ENCODE data around the gene WNT11. TPM values are rescaled to one million over a fixed set of nuclear protein-coding genes. Genes with fewer than 3 reads are reported as not detected.

The WNT11 gene
- total RNA-seq, 1 donor from 2014 or later = 4.1 TPM

- no peak for DNase-seq (ENCODE audit: extremely low spot score, unreplicated experiment)
- no peaks in the 10 kb centered on the region for H3K27me3 Mint-ChIP-seq (ENCODE audit: unreplicated experiment)
- H3K4me3 Mint-ChIP-seq (ENCODE audit: unreplicated experiment) = no peak overlapping the region
- TF ChIP-seq CTCF (IDR thresholded peaks at IDR 0.05) = no peak
- H3K9me3 Mint-ChIP-seq (ENCODE audit: unreplicated experiment) = no peaks in the 10 kb centered on the region
- H3K4me1 Mint-ChIP-seq (ENCODE audit: unreplicated experiment) = peaks cover 30% of the 10 kb centered on the region
- no peaks in the 10 kb centered on the region for H3K36me3 Mint-ChIP-seq (ENCODE audit: unreplicated experiment)
- no peak overlapping the region for H3K27ac Mint-ChIP-seq (ENCODE audit: unreplicated experiment)
Measured at GRCh38 chr11:76188873-76189272, 17.4 kb downstream of the WNT11 start.

GRCh38 chr11:76186776-76187279 is 19.5 kb downstream of the WNT11 start:
- Mint-ChIP-seq H3K27ac (ENCODE audit: unreplicated experiment) (no peak overlapping the region), H3K4me1 (ENCODE audit: unreplicated experiment) (peaks cover 30% of the 10 kb centered on the region), H3K36me3 (ENCODE audit: unreplicated experiment) (no peaks in the 10 kb centered on the region), H3K4me3 (ENCODE audit: unreplicated experiment) (no peak overlapping the region), H3K9me3 (ENCODE audit: unreplicated experiment) (no peaks in the 10 kb centered on the region), H3K27me3 (ENCODE audit: unreplicated experiment) (no peaks in the 10 kb centered on the region)
- no peak for TF ChIP-seq CTCF (IDR thresholded peaks at IDR 0.05)
- no peak for DNase-seq (ENCODE audit: extremely low spot score, unreplicated experiment)

DNA sequence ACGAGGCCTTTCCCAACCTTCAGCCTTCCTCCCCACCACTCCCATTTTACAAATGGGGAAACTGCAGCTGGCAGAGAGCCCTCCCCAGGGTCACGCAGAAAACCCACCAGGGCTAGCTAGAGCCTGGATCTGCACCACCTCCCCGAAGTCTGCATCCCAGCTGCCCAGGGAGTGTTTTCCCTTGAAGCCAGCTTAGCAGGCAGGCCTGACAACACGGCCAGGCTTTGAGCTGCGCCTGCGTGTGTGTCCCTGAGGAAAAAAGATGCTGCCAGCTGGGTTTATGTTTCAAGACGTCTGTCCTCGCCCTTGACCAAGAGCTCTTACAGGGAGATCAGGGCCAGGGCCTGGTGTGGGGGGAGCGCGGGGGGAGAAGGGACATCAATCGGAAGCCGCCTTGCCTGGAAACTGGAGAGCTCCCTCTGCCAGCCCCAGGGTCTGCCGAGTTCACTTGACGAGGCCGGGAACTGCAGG is 20.3 kb downstream of the WNT11 start:
- Mint-ChIP-seq H3K27ac (ENCODE audit: unreplicated experiment) (peak overlapping the region; percentile 54), H3K4me1 (ENCODE audit: unreplicated experiment) (peaks cover 30% of the 10 kb centered on the region), H3K9me3 (ENCODE audit: unreplicated experiment) (no peaks in the 10 kb centered on the region), H3K36me3 (ENCODE audit: unreplicated experiment) (no peaks in the 10 kb centered on the region), H3K4me3 (ENCODE audit: unreplicated experiment) (no peak overlapping the region), H3K27me3 (ENCODE audit: unreplicated experiment) (no peaks in the 10 kb centered on the region)
- no peak for TF ChIP-seq CTCF (IDR thresholded peaks at IDR 0.05)
- no peak for DNase-seq (ENCODE audit: extremely low spot score, unreplicated experiment)

GRCh38 chr11:76185511-76185910 is 20.8 kb downstream of the WNT11 start:
- Mint-ChIP-seq H3K27me3 (ENCODE audit: unreplicated experiment) (no peaks in the 10 kb centered on the region), H3K4me1 (ENCODE audit: unreplicated experiment) (peaks cover 30% of the 10 kb centered on the region), H3K36me3 (ENCODE audit: unreplicated experiment) (no peaks in the 10 kb centered on the region), H3K27ac (ENCODE audit: unreplicated experiment) (peak overlapping the region; percentile 54), H3K4me3 (ENCODE audit: unreplicated experiment) (no peak overlapping the region), H3K9me3 (ENCODE audit: unreplicated experiment) (no peaks in the 10 kb centered on the region)
- no peak for TF ChIP-seq CTCF (IDR thresholded peaks at IDR 0.05)
- DNase-seq (ENCODE audit: extremely low spot score, unreplicated experiment) = no peak

DNA sequence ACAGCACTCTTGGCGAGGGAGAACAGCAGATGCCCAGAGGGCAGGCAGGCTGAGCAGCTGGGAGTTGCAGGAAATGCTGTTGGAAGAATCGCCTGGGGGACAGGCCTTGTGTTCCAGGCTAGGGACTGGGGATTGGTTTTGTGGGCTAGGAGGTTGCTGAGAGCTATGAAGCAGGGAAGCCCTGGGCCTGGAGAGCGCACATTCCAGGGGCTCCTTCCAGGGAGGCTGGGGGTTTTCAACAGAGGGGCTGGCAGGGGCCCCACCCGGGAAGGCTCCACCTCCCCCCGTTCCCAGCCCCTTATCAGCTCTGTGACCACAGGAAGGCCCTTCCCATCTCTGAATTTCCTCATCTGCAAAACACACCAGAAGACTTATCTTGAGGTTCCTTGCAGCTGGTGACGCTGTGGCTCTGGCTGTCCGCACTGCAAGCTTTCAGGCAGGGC is 21.7 kb downstream of the WNT11 start:
- Mint-ChIP-seq H3K4me1 (ENCODE audit: unreplicated experiment) (peaks cover 33% of the 10 kb centered on the region), H3K36me3 (ENCODE audit: unreplicated experiment) (no peaks in the 10 kb centered on the region), H3K4me3 (ENCODE audit: unreplicated experiment) (no peak overlapping the region), H3K27ac (ENCODE audit: unreplicated experiment) (peak overlapping the region; percentile 31), H3K9me3 (ENCODE audit: unreplicated experiment) (no peaks in the 10 kb centered on the region), H3K27me3 (ENCODE audit: unreplicated experiment) (no peaks in the 10 kb centered on the region)
- no peak for DNase-seq (ENCODE audit: extremely low spot score, unreplicated experiment)
- no peak for TF ChIP-seq CTCF (IDR thresholded peaks at IDR 0.05)
